T47D (cell line): ENCODE data around the gene STX11.
"Not testable (repeated sequence)": the region's sequence is repeated elsewhere in the genome, so short reads cannot be mapped to it uniquely, and the experiment has no call there.

Source experiments
- DNase-seq, 2 experiments: peaks; one replicate each; pipeline versions ENCODE4 v3.0.0 to v3.0.0-alpha.2; 2011 to 2012; ENCODE audit warnings: low read depth in 1 of 2, low spot score in 1 of 2
- JUND ChIP-seq: IDR thresholded peaks from 2 replicates; pipeline ENCODE4 v1.6.1; 2012; ENCODE audit warnings: low read depth
- in situ Hi-C: cut with HindIII; loops from 2 replicates; pipeline ENCODE4 v1.10.0; 2016; ENCODE audit warnings: low sequenced_read_pairs, low pct_unique_long_range_greater_than_20kb

Gene STX11

GRCh38 chr6:144131248-144131709 is 19.0 kb upstream of the STX11 start:
- TF ChIP-seq JUND: no peak
- DNase-seq: no peak
- in situ Hi-C loops: no loop called here

GRCh38 chr6:144132167-144132690 is 18.1 kb upstream of the STX11 start:
- in situ Hi-C loops: not testable (repeated sequence)

GRCh38 chr6:144133225-144133821 is 17.0 kb upstream of the STX11 start:
- no peak for TF ChIP-seq JUND
- peak in 1 of 2 experiments; percentile 9 for DNase-seq
- in situ Hi-C loops: no loop called here

More at GRCh38 chr6:144132167-144132690, 18.1 kb upstream of the STX11 start:
- DNase-seq: not testable (repeated sequence)

- no peak for DNase-seq
- TF ChIP-seq JUND: no peak
- in situ Hi-C loops: no loop called here
Observed at GRCh38 chr6:144134176-144134575, 16.1 kb upstream of the STX11 start.

DNA sequence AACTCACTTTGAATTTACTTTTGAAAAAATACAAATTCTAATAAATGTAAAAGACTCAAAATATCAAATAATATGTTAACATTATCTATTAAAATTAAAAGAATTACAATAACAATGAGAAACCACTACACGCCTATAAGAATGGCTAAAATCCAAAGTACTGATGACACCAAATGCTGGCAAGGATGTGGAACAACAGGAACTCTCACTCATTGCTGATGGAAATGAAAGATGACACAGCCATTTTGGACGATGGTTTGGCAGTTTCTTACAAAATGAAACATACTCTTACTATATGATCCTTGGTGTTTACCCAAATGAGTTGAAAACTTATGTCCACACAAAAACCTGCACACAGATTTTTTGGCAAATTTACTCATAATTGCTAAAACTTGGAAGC is 15.6 kb upstream of the STX11 start:
- DNase-seq: no peak
- in situ Hi-C loops: no loop called here
- no peak for TF ChIP-seq JUND

DNA sequence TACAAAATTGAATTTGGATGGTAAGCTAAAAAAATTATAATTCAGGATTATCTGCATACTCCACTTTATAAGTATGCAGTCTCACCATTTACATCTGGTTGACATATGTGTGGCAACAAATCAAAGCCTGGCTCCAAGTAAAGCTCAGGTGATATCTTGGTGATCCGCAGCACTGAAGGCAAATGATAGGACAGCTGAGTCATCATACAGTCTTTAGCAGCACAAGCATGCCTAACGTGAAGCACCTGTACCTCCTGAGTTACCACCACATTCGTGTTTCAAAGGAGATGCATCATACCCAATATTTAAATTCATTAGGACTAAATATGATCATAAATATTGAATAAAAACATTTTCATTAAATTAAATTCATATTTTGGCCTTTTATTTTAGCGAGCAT is 11.8 kb upstream of the STX11 start:
- no peak for TF ChIP-seq JUND
- DNase-seq: no peak
- in situ Hi-C loops: no loop called here

GRCh38 chr6:144139817-144140216 is 10.5 kb upstream of the STX11 start:
- no peak for DNase-seq
- in situ Hi-C loops: no loop called here
- no peak for TF ChIP-seq JUND

GRCh38 chr6:144140867-144141266 is 9.4 kb upstream of the STX11 start:
- TF ChIP-seq JUND: no peak
- in situ Hi-C loops: no loop called here
- no peak for DNase-seq

- no peak for TF ChIP-seq JUND
- in situ Hi-C loops: no loop called here
- no peak for DNase-seq
Observed at GRCh38 chr6:144141470-144141869, 8.8 kb upstream of the STX11 start.

- in situ Hi-C loops: no loop called here
- DNase-seq: no peak
- TF ChIP-seq JUND: no peak
Observed at GRCh38 chr6:144143106-144143505, 7.2 kb upstream of the STX11 start.

DNA sequence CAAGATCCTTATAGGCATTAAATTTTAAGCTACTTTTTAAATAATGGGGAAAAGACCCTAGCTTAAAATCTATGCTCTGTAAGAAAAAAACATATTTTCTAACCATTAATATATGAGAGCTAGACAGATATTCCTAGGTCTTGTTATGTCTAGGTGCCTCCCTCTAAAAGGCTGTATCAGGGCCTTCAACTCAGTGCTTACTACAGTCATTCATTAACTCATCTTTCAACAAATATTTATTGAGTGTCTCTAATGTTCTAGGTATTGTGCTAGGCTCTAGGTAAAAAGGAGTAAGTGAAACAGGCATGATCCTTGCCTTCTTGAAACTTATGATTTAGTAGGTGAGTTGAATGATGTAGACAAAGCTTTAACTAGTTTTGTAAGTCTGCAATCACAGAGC is 6.4 kb upstream of the STX11 start:
- DNase-seq: no peak
- in situ Hi-C loops: no loop called here
- TF ChIP-seq JUND: no peak

DNA sequence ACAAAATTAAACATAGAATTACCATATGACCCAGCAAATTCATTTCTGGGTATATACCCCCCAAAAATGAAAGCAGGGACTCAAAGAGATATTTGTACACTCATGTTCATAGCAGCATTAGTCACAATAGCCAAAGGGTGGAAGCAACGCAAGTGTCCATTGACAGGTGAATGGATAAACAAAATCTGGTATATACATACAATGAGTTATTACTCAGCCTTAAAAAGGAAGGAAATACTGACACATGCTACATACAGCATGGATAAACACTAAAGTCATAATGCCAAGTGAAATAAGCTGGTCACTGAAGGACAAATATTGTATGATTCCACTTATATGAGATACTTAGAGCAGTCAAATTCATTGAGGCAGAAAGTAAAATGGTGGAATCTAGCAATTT is 5.3 kb upstream of the STX11 start:
- TF ChIP-seq JUND: no peak
- in situ Hi-C loops: no loop called here
- DNase-seq: no peak

- DNase-seq: no peak
- in situ Hi-C loops: no loop called here
- TF ChIP-seq JUND: no peak
Observed at GRCh38 chr6:144145541-144145940, 4.8 kb upstream of the STX11 start.

DNA sequence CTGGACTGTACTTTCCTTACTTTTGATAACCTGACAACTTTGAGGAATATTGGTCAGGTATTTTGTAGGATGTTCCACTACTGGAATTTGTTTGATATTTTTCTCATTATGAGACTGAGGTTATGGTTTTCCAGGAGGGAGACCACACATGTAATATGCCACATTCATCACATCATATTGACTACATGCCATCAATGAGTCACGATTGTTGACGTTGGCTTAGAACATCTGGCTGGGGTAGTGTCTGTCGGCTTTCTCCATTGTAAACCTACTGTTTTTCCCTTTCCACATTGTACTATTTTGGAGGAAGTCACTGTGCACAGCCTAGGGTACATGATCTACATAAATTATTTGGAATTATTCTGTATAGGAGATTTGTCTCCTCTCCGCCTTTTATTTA is 1.4 kb upstream of the STX11 start:
- in situ Hi-C loops: no loop called here
- TF ChIP-seq JUND: no peak
- DNase-seq: no peak

DNA sequence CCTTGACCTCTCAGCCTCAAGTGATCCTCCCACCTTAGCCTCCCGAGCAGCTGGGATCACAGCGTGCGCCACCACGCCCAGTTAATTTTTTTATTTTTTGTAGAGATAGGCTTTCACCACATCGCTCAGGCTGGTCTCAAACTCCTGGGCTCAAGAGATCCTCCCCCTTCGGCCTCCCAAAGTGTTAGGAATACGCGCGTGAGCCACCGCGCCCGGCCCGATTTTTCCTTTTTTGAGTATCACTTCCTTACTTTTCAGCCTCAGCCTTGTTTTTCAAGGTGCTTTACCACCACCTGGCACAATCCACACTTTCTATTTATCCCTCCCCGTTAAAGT is 791 bp upstream of the STX11 start:
- in situ Hi-C loops: no loop called here
- TF ChIP-seq JUND: no peak
- DNase-seq: no peak
